Caki2 (cell line): ENCODE data around the gene MGMT. TPM values are rescaled to one million over a fixed set of nuclear protein-coding genes. Genes with fewer than 3 reads are reported as not detected.

ENCODE experiments used
- DNase-seq: peaks from one replicate; pipeline ENCODE4 v3.0.0-alpha.2; 2015; ENCODE audit warnings: low read depth
- in situ Hi-C: cut with HindIII; loops from 2 replicates; pipeline ENCODE4 v1.10.0; 2016; ENCODE audit warnings: low sequenced_read_pairs, low pct_unique_long_range_greater_than_20kb, mixed read lengths
- total RNA-seq: library from RNA; depleted of rRNA; stranded (reverse); fragments of >200 nt; shearing (Covaris generic); gene quantifications from 2 replicates; pipeline ENCODE4 v1.2.3, GENCODE V29; 2014; ENCODE audit warnings: low replicate concordance

The MGMT gene
- total RNA-seq, 1 experiment from 2014 or later = 101 TPM

GRCh38 chr10:129764901-129765663, 298.0 kb downstream of the MGMT start:
- no peak for DNase-seq
- in situ Hi-C loops = no loop called here

GRCh38 chr10:129765664-129766550, 298.9 kb downstream of the MGMT start:
- no peak for DNase-seq
- in situ Hi-C loops = no loop called here

DNA sequence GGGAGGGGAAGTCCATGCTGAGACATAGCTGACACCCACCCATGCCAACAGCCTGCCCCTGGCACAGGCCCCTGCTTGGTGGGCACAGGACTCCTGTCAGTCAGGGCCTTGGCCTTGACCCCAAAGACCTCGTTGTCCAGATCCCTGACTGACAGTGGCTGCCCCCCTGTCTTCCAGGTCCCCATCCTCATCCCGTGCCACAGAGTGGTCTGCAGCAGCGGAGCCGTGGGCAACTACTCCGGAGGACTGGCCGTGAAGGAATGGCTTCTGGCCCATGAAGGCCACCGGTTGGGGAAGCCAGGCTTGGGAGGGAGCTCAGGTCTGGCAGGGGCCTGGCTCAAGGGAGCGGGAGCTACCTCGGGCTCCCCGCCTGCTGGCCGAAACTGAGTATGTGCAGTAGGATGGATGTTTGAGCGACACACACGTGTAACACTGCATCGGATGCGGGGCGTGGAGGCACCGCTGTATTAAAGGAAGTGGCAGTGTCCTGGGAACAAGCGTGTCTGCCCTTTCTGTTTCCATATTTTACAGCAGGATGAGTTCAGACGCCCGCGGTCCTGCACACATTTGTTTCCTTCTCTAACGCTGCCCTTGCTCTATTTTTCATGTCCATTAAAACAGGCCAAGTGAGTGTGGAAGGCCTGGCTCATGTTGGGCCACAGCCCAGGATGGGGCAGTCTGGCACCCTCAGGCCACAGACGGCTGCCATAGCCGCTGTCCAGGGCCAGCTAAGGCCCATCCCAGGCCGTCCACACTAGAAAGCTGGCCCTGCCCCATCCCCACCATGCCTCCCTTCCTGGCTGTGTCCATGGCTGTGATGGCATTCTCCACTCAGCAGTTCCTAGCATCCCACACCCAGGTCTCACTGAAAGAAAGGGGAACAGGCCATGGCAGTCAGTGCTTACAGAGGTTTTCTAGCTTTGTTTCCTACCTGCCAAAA, 299.8 kb downstream of the MGMT start:
- in situ Hi-C loops = no loop called here
- no peak for DNase-seq

DNA sequence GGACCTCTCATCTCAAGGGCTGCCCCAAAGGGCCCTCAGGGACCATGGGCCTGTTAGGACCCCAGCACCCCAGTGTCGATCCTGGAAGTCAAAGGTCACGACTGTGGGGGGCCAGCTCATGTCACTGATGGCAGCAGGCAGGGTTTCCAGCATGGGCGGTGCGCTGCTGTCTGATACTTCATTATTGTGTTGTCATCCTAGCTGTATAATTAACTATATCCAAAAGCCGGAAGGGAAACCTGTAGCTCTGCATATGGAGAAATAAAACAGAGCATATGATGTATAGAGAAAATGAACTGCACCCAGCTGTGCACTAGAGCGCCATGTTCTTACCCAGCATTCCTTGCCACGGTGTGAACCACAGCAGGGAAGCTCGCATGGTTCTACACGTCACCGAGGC, 300.7 kb downstream of the MGMT start:
- in situ Hi-C loops = no loop called here

DNA sequence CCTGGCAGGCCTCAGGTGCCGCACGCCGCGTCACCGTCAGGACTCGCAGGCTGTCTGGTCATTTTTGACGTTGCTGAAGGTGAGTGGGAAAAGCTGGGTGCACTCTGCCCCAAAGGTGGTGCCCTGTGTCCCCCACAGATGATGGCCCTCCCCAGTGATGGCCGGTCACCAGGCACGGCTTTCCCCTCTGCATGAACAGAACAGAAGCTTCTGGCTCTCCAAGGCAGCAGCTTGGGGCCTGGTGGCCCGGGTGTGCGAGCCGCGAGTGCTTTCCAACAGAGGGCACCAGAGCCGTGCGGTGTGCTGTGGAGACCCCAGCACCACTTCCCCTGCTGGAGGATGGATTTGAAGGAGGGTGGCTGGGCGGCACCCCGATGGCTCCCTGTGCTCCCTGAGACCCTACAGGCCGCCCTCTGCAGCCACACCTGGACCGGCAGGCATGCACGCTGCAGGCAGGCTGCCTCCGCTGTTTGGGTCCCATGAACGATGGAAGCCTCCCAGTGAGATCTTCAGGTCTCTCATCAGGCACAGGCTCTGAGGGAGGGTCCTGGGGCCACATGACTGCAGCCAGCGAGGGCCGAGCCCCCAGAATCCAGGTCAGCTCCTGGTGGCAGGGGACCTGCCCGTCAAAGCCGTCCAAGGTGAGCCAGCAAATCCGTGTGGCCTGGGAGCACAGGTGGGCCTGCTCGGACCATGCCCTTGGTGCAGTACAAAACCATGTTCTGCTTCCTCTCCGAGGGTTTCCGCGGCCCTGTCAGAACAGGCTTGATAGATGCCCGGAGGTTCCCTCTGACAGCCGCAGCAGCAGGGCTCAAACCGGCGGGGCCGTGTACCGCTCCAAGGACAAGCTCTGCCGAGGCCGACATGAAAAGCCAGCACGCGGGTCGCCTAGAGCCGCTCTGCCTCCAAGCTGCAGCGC, 301.7 kb downstream of the MGMT start:
- in situ Hi-C loops = no loop called here
- no peak for DNase-seq

More for the DNA sequence above, 300.7 kb downstream of the MGMT start:
- no peak for DNase-seq

DNA sequence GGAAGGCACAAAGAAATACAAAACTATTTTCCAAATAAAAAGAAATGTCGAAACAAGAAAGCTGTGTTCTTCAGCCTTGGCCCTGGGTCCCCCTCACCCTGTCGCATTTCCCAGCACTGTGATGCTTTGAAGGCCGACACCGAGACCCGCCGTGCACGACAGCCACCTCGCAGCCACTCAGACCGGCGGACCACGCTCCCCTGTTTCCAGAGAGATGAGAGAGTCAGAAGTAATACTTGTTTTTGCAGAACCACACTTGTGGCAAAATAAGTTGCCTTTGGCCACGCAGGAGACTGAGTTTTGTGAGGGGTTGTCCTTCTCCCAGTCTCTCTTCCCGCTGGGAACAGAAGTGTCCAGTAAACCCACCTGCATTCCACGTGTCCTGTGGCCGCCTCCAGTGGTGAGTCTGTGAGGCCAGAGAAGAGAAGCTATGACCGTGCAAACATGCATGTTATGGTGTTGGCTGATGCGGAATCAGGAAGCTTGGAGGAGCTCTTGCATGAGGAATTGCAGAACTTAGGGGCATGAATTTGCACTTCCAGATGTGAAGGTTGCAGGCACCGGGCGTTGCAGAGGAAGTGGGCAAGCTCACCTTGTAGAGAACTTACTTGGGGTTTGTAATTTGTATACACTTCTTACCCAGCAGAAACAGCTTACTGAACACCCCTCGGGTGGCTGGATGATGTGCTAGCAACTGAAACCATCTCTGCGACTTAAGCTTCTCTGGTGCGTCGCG, 302.5 kb downstream of the MGMT start:
- in situ Hi-C loops = no loop called here
- DNase-seq = no peak

- no peak for DNase-seq
- in situ Hi-C loops = no loop called here
These were observed 303.2 kb downstream of the MGMT start for GRCh38 chr10:129770286-129770685.

- in situ Hi-C loops = no loop called here
- DNase-seq = no peak
These were observed 304.0 kb downstream of the MGMT start for GRCh38 chr10:129771024-129771423.

DNA sequence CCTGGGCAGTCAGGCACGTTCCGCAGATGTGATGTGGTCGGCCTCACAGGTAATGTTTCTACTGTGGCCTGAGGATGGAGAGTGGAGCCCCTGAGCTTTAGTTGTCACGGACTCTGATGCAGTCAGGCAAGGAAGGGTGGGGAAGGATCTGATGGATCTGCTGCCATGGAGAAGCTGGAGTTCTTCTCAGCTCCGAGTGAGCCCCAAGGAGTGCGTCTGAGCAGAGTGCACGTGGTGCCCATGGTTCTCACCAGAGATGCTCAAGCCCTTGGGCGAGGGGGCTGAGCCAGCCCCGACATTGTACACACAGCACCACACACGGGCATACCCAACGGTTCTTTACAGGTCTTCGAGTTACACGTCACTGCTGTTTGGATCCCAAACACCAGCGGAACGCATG, 304.5 kb downstream of the MGMT start:
- DNase-seq = no peak
- in situ Hi-C loops = no loop called here

DNA sequence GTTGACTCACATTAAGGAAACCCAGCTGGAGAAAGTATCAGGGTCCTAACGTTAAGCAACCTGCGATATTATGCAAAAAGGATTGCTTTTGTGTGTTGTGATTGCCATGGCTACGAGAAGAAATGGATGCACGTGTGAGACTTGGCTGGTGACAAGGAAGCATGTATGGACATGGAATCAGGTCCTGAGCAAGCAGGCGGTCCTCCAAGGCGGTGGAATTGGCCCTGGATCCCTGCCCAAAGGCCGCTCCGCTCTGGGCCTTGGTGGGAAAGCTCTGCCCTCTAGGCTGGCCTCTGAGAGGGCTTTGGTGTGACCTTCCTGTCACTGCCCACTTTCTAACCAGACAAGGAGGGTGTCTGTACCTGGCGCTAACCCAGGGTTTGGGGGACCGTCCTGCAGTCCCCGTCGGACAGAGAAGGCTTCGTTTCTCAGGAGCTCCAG, 305.0 kb downstream of the MGMT start:
- in situ Hi-C loops = no loop called here
- DNase-seq = no peak

DNA sequence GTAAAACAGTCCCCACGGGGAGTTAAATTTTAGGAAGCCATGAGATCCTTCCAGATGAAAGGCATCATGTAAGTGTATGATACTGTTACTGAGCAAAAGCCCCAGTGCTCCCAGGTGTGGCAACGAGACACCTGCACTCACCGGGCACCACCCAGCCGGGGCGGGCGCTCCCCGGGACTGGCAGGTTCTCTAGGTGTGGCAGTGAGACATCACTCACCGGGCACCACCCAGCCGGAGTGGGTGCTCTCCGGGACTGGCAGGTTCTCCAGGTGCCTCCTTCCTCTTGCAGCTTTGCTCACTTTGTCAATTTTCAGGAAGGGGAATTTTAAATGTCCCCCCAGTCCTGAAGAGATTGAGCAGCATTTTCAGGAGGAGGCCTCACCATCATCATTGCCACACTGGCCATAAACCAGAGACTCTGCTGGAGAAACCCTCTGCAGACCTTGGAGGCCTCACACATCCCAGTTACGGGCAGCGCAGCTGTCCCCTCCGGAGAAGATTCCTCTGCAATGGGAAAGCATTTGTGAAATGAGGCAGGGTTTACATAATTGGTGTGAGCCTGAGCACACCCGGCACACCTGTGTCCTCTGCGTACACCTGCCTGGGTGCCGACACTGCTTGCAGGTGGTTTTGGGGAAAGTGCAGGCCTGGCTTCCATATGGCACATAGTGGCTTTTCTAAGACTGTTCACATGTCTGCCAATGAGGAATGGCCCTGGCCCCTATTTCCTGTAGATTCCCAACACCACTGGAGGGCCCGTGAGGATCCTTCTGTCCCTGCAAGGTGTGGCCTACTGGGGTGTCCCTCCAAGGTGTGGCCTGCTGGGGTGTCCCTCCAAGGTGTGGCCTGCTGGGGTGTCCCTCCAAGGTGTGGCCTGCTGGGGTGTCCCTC, 305.7 kb downstream of the MGMT start:
- no peak for DNase-seq
- in situ Hi-C loops = no loop called here

GRCh38 chr10:129773359-129773990, 306.4 kb downstream of the MGMT start:
- DNase-seq = no peak
- in situ Hi-C loops = no loop called here

GRCh38 chr10:129774082-129774735, 307.2 kb downstream of the MGMT start:
- no peak for DNase-seq

DNA sequence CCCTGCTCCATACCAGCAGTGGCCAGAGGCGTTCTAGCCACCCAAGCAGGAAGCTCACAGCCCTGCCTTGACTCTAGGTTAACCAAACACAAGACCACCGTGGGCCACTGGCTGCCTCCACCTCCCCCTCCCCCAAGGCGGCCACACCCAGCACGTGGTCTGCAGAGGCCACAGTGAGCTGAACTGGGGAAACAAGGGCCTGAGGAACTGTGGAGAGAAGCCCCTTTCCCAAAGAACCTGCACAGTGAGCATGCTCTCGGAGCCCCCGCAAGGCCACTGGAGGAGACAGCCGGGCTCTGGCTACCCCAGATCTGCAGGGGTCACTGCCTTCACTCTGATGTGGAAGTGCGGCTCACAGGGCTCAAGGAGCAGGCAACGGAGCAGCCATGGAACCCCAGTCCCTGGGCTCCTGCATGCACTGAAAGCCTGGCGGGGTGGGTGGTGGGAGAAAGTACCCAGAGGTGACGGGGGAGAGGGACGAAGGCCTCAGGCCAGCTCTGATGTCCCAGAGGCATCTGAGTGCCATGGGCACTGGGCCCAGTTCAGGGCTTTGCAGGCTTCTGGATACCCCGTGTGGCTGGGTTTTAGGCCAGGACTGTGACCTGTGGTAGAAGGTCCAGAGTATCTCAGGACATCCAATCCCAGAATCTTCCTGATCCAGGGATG, 307.8 kb downstream of the MGMT start:
- DNase-seq = no peak
- in situ Hi-C loops = no loop called here

More at GRCh38 chr10:129774082-129774735, 307.2 kb downstream of the MGMT start:
- in situ Hi-C loops = no loop called here
